HL-60 (cell line): Measurements from ENCODE around the gene CD160.

Experiments
- GABPA ChIP-seq: IDR thresholded peaks from 2 replicates; pipeline ENCODE4 v1.6.1; 2012; ENCODE audit warnings: low read depth
- SPI1 ChIP-seq: IDR thresholded peaks from 2 replicates; pipeline ENCODE4 v1.6.1; 2012; ENCODE audit warnings: low read depth, mild to moderate bottlenecking, borderline replicate concordance
- TF ChIP-seq, protein P1 (sequence below): IDR thresholded peaks from one replicate; pipeline ENCODE4 v1.5.1; 2011; ENCODE audit warnings: low read length, control low read depth, inconsistent platforms; ENCODE audit not compliant: insufficient read depth
- TF ChIP-seq, protein P2 (sequence below): IDR thresholded peaks from 2 replicates; pipeline ENCODE4 v1.6.1; 2012; ENCODE audit warnings: low read depth; ENCODE audit not compliant: insufficient replicate concordance

DNA sequence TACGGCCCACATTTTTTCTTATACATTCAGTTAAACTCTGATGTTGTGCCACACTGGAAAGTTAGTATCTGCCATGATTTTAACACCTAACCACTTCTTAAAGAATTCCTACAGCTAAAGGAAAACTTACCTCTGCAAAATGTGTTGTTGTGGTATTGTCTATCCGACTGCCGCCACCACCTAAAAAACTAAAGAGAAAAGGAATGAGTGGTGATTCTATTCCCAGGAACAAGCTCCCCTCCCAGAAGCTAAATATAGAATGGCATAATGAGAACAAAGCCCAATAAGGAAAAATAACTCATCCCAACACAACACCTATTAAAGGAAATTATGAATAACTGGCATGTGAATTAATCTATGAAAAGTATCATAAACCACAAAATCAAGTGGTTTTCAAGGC is 65.1 kb downstream of the CD160 start:
- TF ChIP-seq, protein P1, sequence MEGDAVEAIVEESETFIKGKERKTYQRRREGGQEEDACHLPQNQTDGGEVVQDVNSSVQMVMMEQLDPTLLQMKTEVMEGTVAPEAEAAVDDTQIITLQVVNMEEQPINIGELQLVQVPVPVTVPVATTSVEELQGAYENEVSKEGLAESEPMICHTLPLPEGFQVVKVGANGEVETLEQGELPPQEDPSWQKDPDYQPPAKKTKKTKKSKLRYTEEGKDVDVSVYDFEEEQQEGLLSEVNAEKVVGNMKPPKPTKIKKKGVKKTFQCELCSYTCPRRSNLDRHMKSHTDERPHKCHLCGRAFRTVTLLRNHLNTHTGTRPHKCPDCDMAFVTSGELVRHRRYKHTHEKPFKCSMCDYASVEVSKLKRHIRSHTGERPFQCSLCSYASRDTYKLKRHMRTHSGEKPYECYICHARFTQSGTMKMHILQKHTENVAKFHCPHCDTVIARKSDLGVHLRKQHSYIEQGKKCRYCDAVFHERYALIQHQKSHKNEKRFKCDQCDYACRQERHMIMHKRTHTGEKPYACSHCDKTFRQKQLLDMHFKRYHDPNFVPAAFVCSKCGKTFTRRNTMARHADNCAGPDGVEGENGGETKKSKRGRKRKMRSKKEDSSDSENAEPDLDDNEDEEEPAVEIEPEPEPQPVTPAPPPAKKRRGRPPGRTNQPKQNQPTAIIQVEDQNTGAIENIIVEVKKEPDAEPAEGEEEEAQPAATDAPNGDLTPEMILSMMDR, result no peak
- TF ChIP-seq, protein P2, sequence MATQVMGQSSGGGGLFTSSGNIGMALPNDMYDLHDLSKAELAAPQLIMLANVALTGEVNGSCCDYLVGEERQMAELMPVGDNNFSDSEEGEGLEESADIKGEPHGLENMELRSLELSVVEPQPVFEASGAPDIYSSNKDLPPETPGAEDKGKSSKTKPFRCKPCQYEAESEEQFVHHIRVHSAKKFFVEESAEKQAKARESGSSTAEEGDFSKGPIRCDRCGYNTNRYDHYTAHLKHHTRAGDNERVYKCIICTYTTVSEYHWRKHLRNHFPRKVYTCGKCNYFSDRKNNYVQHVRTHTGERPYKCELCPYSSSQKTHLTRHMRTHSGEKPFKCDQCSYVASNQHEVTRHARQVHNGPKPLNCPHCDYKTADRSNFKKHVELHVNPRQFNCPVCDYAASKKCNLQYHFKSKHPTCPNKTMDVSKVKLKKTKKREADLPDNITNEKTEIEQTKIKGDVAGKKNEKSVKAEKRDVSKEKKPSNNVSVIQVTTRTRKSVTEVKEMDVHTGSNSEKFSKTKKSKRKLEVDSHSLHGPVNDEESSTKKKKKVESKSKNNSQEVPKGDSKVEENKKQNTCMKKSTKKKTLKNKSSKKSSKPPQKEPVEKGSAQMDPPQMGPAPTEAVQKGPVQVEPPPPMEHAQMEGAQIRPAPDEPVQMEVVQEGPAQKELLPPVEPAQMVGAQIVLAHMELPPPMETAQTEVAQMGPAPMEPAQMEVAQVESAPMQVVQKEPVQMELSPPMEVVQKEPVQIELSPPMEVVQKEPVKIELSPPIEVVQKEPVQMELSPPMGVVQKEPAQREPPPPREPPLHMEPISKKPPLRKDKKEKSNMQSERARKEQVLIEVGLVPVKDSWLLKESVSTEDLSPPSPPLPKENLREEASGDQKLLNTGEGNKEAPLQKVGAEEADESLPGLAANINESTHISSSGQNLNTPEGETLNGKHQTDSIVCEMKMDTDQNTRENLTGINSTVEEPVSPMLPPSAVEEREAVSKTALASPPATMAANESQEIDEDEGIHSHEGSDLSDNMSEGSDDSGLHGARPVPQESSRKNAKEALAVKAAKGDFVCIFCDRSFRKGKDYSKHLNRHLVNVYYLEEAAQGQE, result no peak
- TF ChIP-seq SPI1 (no peak), GABPA (no peak)
